Panc1 (cell line): ENCODE measurements around the gene YBEY. TPM values are rescaled to one million over a fixed set of nuclear protein-coding genes. Genes with fewer than 3 reads are reported as not detected.

Experiments
- ATAC-seq: fragments of 200-7000 bp; cut with Tn5 transposase; 2 replicates; pipeline ENCODE4 v1.9.1; 2020; ENCODE audit warnings: mild to moderate bottlenecking, moderate library complexity
- BruUV-seq: library from RNA; stranded (reverse); fragments of 400-500 nt; replicated peaks from 2 replicates; lab custom pipeline; 2021; lab: Mats Ljungman, UMichigan
- CTCF ChIA-PET: fragments of 300-600 bp; sonication (Branson Sonifier 250); formaldehyde crosslinking; loops from one replicate; lab custom pipeline; 2022; ENCODE audit warnings: antibody characterized with exemption; lab: Charles Lee
- POLR2A ChIA-PET: fragments of 300-600 bp; sonication (Branson Sonifier 250); formaldehyde crosslinking; loops from one replicate; lab custom pipeline; 2022; ENCODE audit warnings: antibody characterized with exemption; lab: Charles Lee
- DNase-seq: peaks from one replicate; pipeline ENCODE4 v3.0.0-alpha.2; 2010; ENCODE audit warnings: low read depth, low spot score
- H3K27ac ChIP-seq: 2 replicates; pipeline ENCODE4 v1.5.1; 2011; ENCODE audit warnings: mild to moderate bottlenecking, low read length, inconsistent platforms
- H3K27me3 ChIP-seq: fragments of 200-500 bp; sonication (Bioruptor generic); 2 replicates; pipeline ENCODE4 v1.6.0; 2014; ENCODE audit warnings: low read length, inconsistent platforms; ENCODE audit not compliant: control insufficient read depth, insufficient read depth
- H3K36me3 ChIP-seq: fragments of 200-500 bp; sonication (Bioruptor generic); 2 replicates; pipeline ENCODE4 v1.5.1; 2014; ENCODE audit warnings: inconsistent platforms, mild to moderate bottlenecking, low read length, moderate library complexity; ENCODE audit not compliant: control insufficient read depth, insufficient read depth
- H3K4me1 ChIP-seq: 2 replicates; pipeline ENCODE4 v1.5.1; 2011; ENCODE audit warnings: inconsistent platforms, mild to moderate bottlenecking, low read length, moderate library complexity; ENCODE audit not compliant: control insufficient read depth, insufficient read depth
- H3K4me3 ChIP-seq, 2 experiments: 2 replicates each; pipeline ENCODE4 v1.5.1; 2011 to 2012; ENCODE audit warnings: low read depth in 2 of 2, low read length in 2 of 2, mild to moderate bottlenecking in 2 of 2, inconsistent platforms in 1 of 2, moderate library complexity in 1 of 2
- H3K9me3 ChIP-seq: fragments of 200-500 bp; sonication (Bioruptor generic); 2 replicates; pipeline ENCODE4 v1.5.1; 2014; ENCODE audit warnings: low read depth, mild to moderate bottlenecking, inconsistent platforms, low read length, moderate library complexity; ENCODE audit not compliant: control insufficient read depth, insufficient read depth
- POLR2AphosphoS5 ChIP-seq: IDR thresholded peaks from 2 replicates; pipeline ENCODE4 v1.6.1; 2012; ENCODE audit warnings: mild to moderate bottlenecking, low read depth, low read length, moderate library complexity
- REST ChIP-seq, 2 experiments: IDR thresholded peaks; 2 replicates each; pipeline ENCODE4 v1.6.1; 2011 to 2012; ENCODE audit warnings: low read depth in 2 of 2, control low read depth in 1 of 2, low read length in 1 of 2, mild to moderate bottlenecking in 1 of 2, moderate library complexity in 1 of 2; ENCODE audit not compliant: insufficient read depth in 1 of 2
- SIN3A ChIP-seq: IDR thresholded peaks from 2 replicates; pipeline ENCODE4 v1.6.1; 2012; ENCODE audit warnings: low read depth, mild to moderate bottlenecking, low read length, moderate library complexity, borderline replicate concordance; ENCODE audit not compliant: insufficient read depth
- TCF7L2 ChIP-seq: IDR thresholded peaks from 2 replicates; pipeline ENCODE4 v1.6.1; 2011; ENCODE audit warnings: mild to moderate bottlenecking, low read depth, low read length, inconsistent platforms
- in situ Hi-C: cut with HindIII; loops from 2 replicates; pipeline ENCODE4 v1.10.0; 2016; ENCODE audit warnings: low sequenced_read_pairs, low pct_unique_long_range_greater_than_20kb
- intact Hi-C: fragments of 100-400 bp; cut with micrococcal nuclease; formaldehyde crosslinking; loops from one replicate; pipeline ENCODE4 v1.10.0; 2022; ENCODE audit not compliant: unreplicated experiment
- total RNA-seq: library from RNA; stranded (reverse); gene quantifications from one replicate; pipeline ENCODE4 v1.2.1, GENCODE V29; 2021; ENCODE audit not compliant: unreplicated experiment
- TF ChIP-seq, protein P1 (sequence below): fragments of 450-650 bp; IDR thresholded peaks from 2 replicates; pipeline ENCODE4 v1.5.1; 2017; ENCODE audit warnings: mild to moderate bottlenecking

Gene YBEY
- total RNA-seq, 1 experiment from 2014 or later = 10.7 TPM

GRCh38 chr21:46297338-46298271, 11.5 kb downstream of the YBEY start:
- no peak for ATAC-seq
- Histone ChIP-seq H3K4me3 (no peak overlapping the region), H3K4me1 (peaks cover 5% of the 10 kb centered on the region), H3K27me3 (no peaks in the 10 kb centered on the region), H3K9me3 (no peaks in the 10 kb centered on the region; the same call in 1 of the 2 replicates), H3K36me3 (no peaks in the 10 kb centered on the region), H3K27ac (no peak overlapping the region)
- ChIA-PET POLR2A (no interaction called here), CTCF (no interaction called here)
- no TSS peak for BruUV-seq
- DNase-seq = no peak
- in situ Hi-C loops = no loop called here
- intact Hi-C loops = no loop called here
- TF ChIP-seq SIN3A (no peak), TCF7L2 (no peak), REST (IDR thresholded peaks at IDR 0.05; ENCODE audit: insufficient read depth in 1 of 2, low read depth in 2 of 2, low read length in 1 of 2) (no peak)
- TF ChIP-seq, protein P1, sequence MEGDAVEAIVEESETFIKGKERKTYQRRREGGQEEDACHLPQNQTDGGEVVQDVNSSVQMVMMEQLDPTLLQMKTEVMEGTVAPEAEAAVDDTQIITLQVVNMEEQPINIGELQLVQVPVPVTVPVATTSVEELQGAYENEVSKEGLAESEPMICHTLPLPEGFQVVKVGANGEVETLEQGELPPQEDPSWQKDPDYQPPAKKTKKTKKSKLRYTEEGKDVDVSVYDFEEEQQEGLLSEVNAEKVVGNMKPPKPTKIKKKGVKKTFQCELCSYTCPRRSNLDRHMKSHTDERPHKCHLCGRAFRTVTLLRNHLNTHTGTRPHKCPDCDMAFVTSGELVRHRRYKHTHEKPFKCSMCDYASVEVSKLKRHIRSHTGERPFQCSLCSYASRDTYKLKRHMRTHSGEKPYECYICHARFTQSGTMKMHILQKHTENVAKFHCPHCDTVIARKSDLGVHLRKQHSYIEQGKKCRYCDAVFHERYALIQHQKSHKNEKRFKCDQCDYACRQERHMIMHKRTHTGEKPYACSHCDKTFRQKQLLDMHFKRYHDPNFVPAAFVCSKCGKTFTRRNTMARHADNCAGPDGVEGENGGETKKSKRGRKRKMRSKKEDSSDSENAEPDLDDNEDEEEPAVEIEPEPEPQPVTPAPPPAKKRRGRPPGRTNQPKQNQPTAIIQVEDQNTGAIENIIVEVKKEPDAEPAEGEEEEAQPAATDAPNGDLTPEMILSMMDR = no peak

DNA sequence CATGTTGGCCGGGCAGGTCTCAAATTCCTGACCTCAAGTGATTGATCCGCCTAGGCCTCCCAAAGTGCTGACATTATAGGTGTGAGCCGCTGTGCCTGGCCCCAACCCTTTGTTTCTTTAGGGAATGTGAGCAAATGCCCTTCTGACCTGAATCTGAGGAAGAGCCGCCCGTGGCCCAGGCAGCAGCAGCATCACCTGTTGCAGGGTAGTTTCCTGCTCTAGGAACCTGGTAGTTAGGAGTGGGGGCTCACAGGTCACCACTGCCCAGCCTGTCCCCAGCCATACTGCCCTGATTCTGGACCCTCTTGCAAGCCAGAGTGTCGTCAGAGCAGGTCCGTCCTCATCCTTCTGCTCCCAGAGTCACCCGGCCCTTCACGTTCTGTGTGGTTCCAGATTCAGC, 13.0 kb downstream of the YBEY start:
- no peaks in the 10 kb centered on the region for H3K27me3 ChIP-seq
- ATAC-seq (no peak), DNase-seq (no peak)
- H3K4me1 ChIP-seq = peaks cover 5% of the 10 kb centered on the region
- no peak overlapping the region for H3K4me3 ChIP-seq
- TF ChIP-seq, protein P1 = no peak
- TF ChIP-seq REST (IDR thresholded peaks at IDR 0.05; ENCODE audit: insufficient read depth in 1 of 2, low read depth in 2 of 2, low read length in 1 of 2) (no peak), TCF7L2 (no peak), POLR2AphosphoS5 (no peak), SIN3A (no peak)
- H3K27ac ChIP-seq = no peak overlapping the region
- no peaks in the 10 kb centered on the region for H3K36me3 ChIP-seq
- BruUV-seq = no TSS peak
- CTCF ChIA-PET = no interaction called here
- intact Hi-C loops = no loop called here
- POLR2A ChIA-PET = no interaction called here
- in situ Hi-C loops = no loop called here
- H3K9me3 ChIP-seq = no peaks in the 10 kb centered on the region
